HG02798 (cell line): ENCODE measurements around the gene PTPRG.

Source experiments
- ATAC-seq: cut with Tn5 transposase; IDR thresholded peaks from one replicate; pipeline ENCODE4 v1.9.1; 2021; ENCODE audit warnings: mild to moderate bottlenecking; ENCODE audit not compliant: unreplicated experiment, poor library complexity

PTPRG gene

GRCh38 chr3:62178739-62179600, 617.6 kb downstream of the PTPRG start:
- ATAC-seq, result no peak

GRCh38 chr3:62180514-62180913, 619.1 kb downstream of the PTPRG start:
- no peak for ATAC-seq

- ATAC-seq, result no peak
These were observed 621.7 kb downstream of the PTPRG start for GRCh38 chr3:62183087-62183486.

- ATAC-seq, result no peak
These were observed 622.6 kb downstream of the PTPRG start for GRCh38 chr3:62183969-62184368.

DNA sequence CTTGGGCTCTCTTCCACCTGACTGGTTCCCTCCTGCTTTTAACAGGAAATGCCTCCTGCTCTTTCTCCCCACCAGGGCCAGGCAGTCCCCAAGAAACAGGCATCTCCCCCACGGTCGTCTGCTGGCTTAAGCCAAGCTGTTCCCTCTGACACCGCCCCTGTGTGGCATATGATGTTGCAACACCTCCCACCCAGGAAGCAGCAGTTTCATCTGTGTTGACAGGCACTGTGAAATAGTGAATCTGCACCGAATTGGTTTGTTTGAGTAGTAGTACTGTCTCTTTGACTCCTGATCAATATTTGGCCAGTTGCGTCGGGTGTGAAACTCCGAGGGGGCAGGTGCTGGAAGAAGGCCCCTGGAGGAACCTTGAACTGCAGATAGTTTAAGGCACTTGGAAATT, 623.2 kb downstream of the PTPRG start:
- ATAC-seq, result no peak

DNA sequence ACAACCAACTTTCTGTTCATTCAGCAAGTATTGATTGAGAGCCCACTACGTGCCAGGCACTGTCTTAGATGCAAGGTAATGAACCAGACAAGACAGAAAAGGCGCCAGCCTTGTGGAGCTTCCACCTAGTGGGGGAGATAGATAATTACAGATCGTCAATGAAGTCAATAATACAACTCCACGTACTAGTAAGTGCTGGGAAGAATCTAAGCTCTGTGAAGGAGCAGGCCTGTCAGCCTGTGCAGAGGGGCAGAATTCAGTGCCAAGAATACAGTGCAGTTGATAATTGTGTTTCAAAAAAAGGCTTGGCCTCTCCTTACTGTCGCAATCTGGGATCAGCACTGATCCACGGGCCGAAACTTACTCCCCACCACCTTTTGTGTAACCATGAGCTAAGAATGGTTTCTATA, 625.7 kb downstream of the PTPRG start:
- ATAC-seq, result no peak

DNA sequence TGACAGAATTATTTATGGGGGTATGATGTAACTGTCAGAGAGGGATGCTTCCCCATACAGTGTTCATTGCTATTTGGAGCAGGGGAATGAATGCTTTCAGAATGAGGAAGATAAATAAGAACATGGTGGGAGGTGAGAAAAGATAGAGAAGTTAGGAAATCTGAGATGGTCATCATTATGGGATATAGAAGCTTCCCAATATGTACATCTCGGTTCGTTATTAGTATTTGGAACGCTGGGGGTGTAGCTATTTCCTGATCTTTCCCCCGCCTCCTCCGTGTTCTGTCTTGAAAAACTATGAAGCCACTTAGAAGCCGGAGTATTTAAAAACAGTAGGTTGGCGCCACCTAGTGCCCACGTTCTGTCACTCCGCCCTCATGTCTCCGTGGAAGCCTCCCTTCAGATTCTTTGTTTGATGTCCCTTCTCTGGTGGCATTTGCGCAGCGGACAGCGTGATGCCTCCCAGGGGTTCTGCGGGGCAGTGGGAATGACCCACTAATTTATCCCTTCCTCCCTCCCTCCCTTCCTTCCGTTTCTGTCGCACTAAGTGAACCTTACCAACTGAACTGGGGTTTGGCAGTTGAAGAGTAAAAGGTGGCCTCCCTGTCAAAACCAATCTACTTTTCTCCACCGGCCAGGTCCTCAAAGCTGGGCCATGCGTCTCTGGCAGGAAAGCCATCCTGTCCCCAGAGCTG, 627.5 kb downstream of the PTPRG start:
- ATAC-seq, result peak; percentile 84

GRCh38 chr3:62189376-62189698, 628.0 kb downstream of the PTPRG start:
- no peak for ATAC-seq

DNA sequence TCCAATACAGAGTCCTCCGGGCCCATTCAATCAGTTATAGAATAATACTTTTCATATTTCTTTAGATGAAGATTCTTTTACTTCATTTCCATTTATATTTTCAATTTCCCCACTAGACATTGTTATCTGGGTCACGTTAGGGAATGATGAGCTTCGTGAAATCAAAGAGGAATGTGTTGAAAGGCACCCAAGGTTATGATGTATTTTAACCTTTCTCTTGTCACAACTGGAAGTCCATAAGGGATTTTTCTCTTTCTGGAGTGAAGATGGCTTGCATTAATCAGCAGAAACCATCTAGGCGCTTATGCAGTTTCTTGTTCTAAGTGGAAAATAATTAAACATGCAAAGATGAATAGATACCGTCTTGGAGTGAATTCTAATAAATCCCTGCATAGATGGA, 631.5 kb downstream of the PTPRG start:
- no peak for ATAC-seq

GRCh38 chr3:62193586-62194345, 632.4 kb downstream of the PTPRG start:
- ATAC-seq, result no peak

GRCh38 chr3:62197350-62198012, 636.1 kb downstream of the PTPRG start:
- ATAC-seq, result no peak

- ATAC-seq, result no peak
These were observed 637.8 kb downstream of the PTPRG start for GRCh38 chr3:62199126-62199525.

- ATAC-seq, result no peak
These were observed 640.2 kb downstream of the PTPRG start for GRCh38 chr3:62201438-62202035.

DNA sequence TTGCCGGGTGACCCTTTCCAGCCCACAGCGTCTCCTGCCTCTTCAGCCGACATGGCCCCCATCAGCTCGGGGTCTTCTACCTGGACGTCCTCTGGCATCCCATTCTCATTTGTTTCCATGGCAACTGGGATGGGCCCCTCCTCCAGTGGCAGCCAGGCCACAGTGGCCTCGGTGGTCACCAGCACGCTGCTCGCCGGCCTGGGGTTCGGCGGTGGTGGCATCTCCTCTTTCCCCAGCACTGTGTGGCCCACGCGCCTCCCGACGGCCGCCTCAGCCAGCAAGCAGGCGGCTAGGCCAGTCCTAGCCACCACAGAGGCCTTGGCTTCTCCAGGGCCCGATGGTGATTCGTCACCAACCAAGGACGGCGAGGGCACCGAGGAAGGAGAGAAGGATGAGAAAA, 641.8 kb downstream of the PTPRG start:
- ATAC-seq, result no peak

GRCh38 chr3:62203561-62203960, 642.2 kb downstream of the PTPRG start:
- ATAC-seq, result no peak

- ATAC-seq, result no peak
These were observed 645.8 kb downstream of the PTPRG start for GRCh38 chr3:62207197-62207596.

DNA sequence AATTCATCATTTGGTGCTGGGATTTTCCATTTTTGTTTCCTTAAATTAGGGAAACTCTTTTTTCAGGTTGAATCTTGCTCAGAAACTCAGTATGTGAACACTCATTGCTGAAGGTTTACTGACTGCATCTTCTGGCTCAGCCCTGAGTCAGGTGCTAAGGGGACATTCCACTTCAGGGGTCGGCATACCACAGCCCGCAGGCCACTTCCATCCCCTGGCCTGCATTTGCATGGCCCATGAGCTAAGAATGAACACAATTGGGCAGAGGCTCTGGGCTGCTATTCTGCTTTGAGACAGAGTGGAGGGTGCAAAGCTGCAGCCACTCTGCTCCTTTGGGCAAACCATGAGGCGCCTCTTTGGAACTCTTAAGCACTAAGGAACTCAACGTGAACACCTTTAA, 647.0 kb downstream of the PTPRG start:
- no peak for ATAC-seq

GRCh38 chr3:62209101-62209500, 647.7 kb downstream of the PTPRG start:
- no peak for ATAC-seq

DNA sequence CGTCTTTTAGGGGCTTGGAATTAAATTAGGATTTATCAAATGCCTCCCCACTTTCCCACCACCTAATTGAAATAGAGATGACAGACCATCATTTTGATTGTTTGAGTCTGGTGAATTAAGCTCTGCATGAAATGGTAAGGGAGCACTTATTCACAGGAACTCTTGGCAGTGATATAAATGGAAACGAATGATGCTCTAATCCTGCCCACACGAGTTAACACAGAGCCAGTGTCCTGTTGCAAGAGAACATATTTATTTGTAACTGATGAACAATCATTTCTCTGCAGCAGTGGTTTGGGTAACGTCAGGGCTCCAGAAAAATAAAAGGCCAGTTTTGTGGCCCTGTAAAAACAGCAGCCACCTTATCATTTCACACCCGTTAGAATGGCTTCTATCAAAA, 648.6 kb downstream of the PTPRG start:
- no peak for ATAC-seq

DNA sequence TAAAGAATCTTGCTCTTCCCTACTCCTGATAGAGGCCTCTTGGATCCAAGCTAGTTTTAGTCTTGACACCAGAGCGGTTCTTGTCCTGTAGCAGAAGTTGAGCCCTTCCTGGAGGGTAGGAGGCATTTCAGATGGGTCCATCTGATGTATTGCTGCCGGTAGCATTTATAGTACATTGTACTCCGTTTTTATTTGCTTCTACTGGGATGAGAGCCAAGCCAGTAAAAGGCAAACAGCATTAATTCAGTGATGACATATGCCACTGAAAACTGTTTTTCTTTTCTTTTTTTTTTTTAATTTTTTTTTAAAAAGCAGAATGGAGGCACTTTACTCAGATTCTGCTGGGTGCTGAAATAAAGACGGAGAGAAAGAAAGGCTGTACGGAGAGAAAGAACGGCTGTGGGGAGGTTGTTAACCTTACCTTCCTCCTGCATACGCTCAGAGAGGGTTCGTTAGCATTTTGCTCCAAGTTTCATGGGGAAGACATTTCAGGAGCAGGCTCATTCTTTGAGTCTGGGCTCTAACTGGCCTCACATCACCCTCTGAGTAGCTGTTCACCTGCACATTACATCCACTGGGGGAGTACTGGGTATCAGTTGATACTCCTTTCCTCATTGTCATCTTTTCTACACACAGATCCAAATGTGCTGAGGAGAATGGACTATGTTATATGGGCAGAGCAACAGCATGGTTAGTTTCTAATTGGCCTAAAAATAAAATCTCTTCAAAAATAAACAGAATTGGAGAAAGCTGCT, 650.5 kb downstream of the PTPRG start:
- no peak for ATAC-seq
